ENCODE data around the gene ARTN. TPM values are rescaled to one million over a fixed set of nuclear protein-coding genes. Genes with fewer than 3 reads are reported as not detected.

The ARTN gene
- total RNA-seq, 3 donors from 2014 or later (not counting 1 experiment from before 2014, with no cell fraction given) = 1.4 TPM; not detected in 2

GRCh38 chr1:43981135-43981491, 47.5 kb downstream of the ARTN start:
- DNase-seq = no peak
- Histone ChIP-seq H3K27ac (ENCODE audit: low read length) (no peak overlapping the region), H3K36me3 (ENCODE audit: control insufficient read depth, insufficient read depth, low read length) (peaks cover 18% of the 10 kb centered on the region), H3K4me3 (ENCODE audit: low read length) (no peak overlapping the region), H3K9me3 (ENCODE audit: control insufficient read depth, insufficient read depth, low read length) (no peaks in the 10 kb centered on the region), H3K27me3 (ENCODE audit: control insufficient read depth, insufficient read depth, low read length) (no peaks in the 10 kb centered on the region), H3K4me1 (ENCODE audit: control insufficient read depth, insufficient read depth, low read length) (peaks cover 29% of the 10 kb centered on the region)
- ATAC-seq = no peak
- Mint-ChIP-seq H3K4me1 (peaks cover 23 to 49% of the 10 kb centered on the region in 2 donors), H3K9me3 (no peaks in the 10 kb centered on the region), H3K4me3 (no peak overlapping the region), H3K36me3 (peaks cover 9% of the 10 kb centered on the region), H3K27me3 (ENCODE audit: low read depth in 2 of 2) (no peaks in the 10 kb centered on the region), H3K27ac (no peak overlapping the region)
- intact Hi-C loops (cut with micrococcal nuclease) = no loop called here
- 86% methylated on average over 20 of the region's 20 CpGs for WGBS (ENCODE audit: insufficient coverage)
- TF ChIP-seq CTCF (IDR thresholded peaks at IDR 0.05) = no peak

GRCh38 chr1:43981636-43982035, 48.0 kb downstream of the ARTN start:
- no peaks in the 10 kb centered on the region for H3K9me3 Mint-ChIP-seq
- peaks cover 9% of the 10 kb centered on the region for H3K36me3 Mint-ChIP-seq
- no peak overlapping the region for H3K27ac ChIP-seq (ENCODE audit: low read length)
- DNase-seq = no peak
- no peak overlapping the region for H3K27ac Mint-ChIP-seq
- no peak for ATAC-seq
- no peak overlapping the region for H3K4me3 ChIP-seq (ENCODE audit: low read length)
- no peaks in the 10 kb centered on the region for H3K27me3 ChIP-seq (ENCODE audit: control insufficient read depth, insufficient read depth, low read length)
- no peak for TF ChIP-seq CTCF (IDR thresholded peaks at IDR 0.05)
- no peaks in the 10 kb centered on the region for H3K27me3 Mint-ChIP-seq (ENCODE audit: low read depth in 2 of 2)
- intact Hi-C loops (cut with micrococcal nuclease) = no loop called here
- H3K4me3 Mint-ChIP-seq = no peak overlapping the region
- H3K4me1 Mint-ChIP-seq = peaks cover 17 to 44% of the 10 kb centered on the region in 2 donors
- H3K4me1 ChIP-seq (ENCODE audit: control insufficient read depth, insufficient read depth, low read length) = peaks cover 24% of the 10 kb centered on the region
- H3K9me3 ChIP-seq (ENCODE audit: control insufficient read depth, insufficient read depth, low read length) = no peaks in the 10 kb centered on the region
- WGBS (ENCODE audit: insufficient coverage) = 96% methylated on average over 20 of the region's 20 CpGs
- H3K36me3 ChIP-seq (ENCODE audit: control insufficient read depth, insufficient read depth, low read length) = peaks cover 14% of the 10 kb centered on the region

- intact Hi-C loops (cut with micrococcal nuclease) = no loop called here
- H3K4me1 Mint-ChIP-seq = peaks cover 11 to 38% of the 10 kb centered on the region in 2 donors
- Histone ChIP-seq H3K27ac (ENCODE audit: low read length) (no peak overlapping the region), H3K4me1 (ENCODE audit: control insufficient read depth, insufficient read depth, low read length) (peaks cover 20% of the 10 kb centered on the region), H3K27me3 (ENCODE audit: control insufficient read depth, insufficient read depth, low read length) (no peaks in the 10 kb centered on the region), H3K4me3 (ENCODE audit: low read length) (no peak overlapping the region), H3K36me3 (ENCODE audit: control insufficient read depth, insufficient read depth, low read length) (peaks cover 8% of the 10 kb centered on the region), H3K9me3 (ENCODE audit: control insufficient read depth, insufficient read depth, low read length) (no peaks in the 10 kb centered on the region)
- H3K4me3 Mint-ChIP-seq = no peak overlapping the region
- no peak overlapping the region for H3K27ac Mint-ChIP-seq
- ATAC-seq = no peak
- DNase-seq = no peak
- H3K27me3 Mint-ChIP-seq (ENCODE audit: low read depth in 2 of 2) = no peaks in the 10 kb centered on the region
- H3K36me3 Mint-ChIP-seq = peaks cover 5% of the 10 kb centered on the region
- 89% methylated on average over 8 of the region's 8 CpGs for WGBS (ENCODE audit: insufficient coverage)
- H3K9me3 Mint-ChIP-seq = no peaks in the 10 kb centered on the region
- no peak for TF ChIP-seq CTCF (IDR thresholded peaks at IDR 0.05)
Measured at GRCh38 chr1:43982241-43982640, 48.6 kb downstream of the ARTN start.

- Mint-ChIP-seq H3K4me1 (peaks cover 6 to 32% of the 10 kb centered on the region in 2 donors), H3K36me3 (no peaks in the 10 kb centered on the region), H3K27ac (no peak overlapping the region), H3K9me3 (no peaks in the 10 kb centered on the region), H3K27me3 (ENCODE audit: low read depth in 2 of 2) (no peaks in the 10 kb centered on the region), H3K4me3 (no peak overlapping the region)
- Histone ChIP-seq H3K4me3 (ENCODE audit: low read length) (no peak overlapping the region), H3K36me3 (ENCODE audit: control insufficient read depth, insufficient read depth, low read length) (peaks cover 3% of the 10 kb centered on the region), H3K27me3 (ENCODE audit: control insufficient read depth, insufficient read depth, low read length) (no peaks in the 10 kb centered on the region), H3K27ac (ENCODE audit: low read length) (no peak overlapping the region), H3K4me1 (ENCODE audit: control insufficient read depth, insufficient read depth, low read length) (peaks cover 20% of the 10 kb centered on the region), H3K9me3 (ENCODE audit: control insufficient read depth, insufficient read depth, low read length) (no peaks in the 10 kb centered on the region)
- 86% methylated on average over 15 of the region's 15 CpGs for whole genome bisulfite sequencing (ENCODE audit: insufficient coverage)
- intact Hi-C loops (cut with micrococcal nuclease) = no loop called here
- DNase-seq (no peak), ATAC-seq (no peak)
- no peak for TF ChIP-seq CTCF (IDR thresholded peaks at IDR 0.05)
Measured at GRCh38 chr1:43982808-43983207, 49.2 kb downstream of the ARTN start.

All from natural killer cell (primary cell).